ENCODE measurements around the gene IGF2.

Gene IGF2

GRCh38 chr11:2129308-2129698, 9.9 kb downstream of the IGF2 start:
- Histone ChIP-seq H3K4me1 (no peaks in the 10 kb centered on the region), H3K4me2 (ENCODE audit: low read length) (no peak overlapping the region), H3K36me3 (ENCODE audit: control insufficient read depth, insufficient read depth, low read length) (no peaks in the 10 kb centered on the region), H3K79me2 (no peaks in the 10 kb centered on the region), H2AFZ (no peak overlapping the region), H3K9me3 (ENCODE audit: control insufficient read depth, low read length) (no peaks in the 10 kb centered on the region), H3K4me3 (ENCODE audit: low read depth, low read length) (no peak overlapping the region), H3K27me3 (ENCODE audit: control insufficient read depth, insufficient read depth, low read length) (no peaks in the 10 kb centered on the region), H3K27ac (no peak overlapping the region), H3K9ac (no peak overlapping the region)
- TF ChIP-seq CTCF (IDR thresholded peaks at IDR 0.05): no peak

GRCh38 chr11:2128511-2129307, 10.5 kb downstream of the IGF2 start:
- Histone ChIP-seq H3K79me2 (no peaks in the 10 kb centered on the region), H3K4me1 (no peaks in the 10 kb centered on the region), H3K27me3 (ENCODE audit: control insufficient read depth, insufficient read depth, low read length) (no peaks in the 10 kb centered on the region), H2AFZ (no peak overlapping the region), H3K4me2 (ENCODE audit: low read length) (no peak overlapping the region), H3K9me3 (ENCODE audit: control insufficient read depth, low read length) (no peaks in the 10 kb centered on the region), H3K4me3 (ENCODE audit: low read depth, low read length) (no peak overlapping the region), H3K9ac (no peak overlapping the region), H3K27ac (no peak overlapping the region), H3K36me3 (ENCODE audit: control insufficient read depth, insufficient read depth, low read length) (no peaks in the 10 kb centered on the region)
- TF ChIP-seq CTCF (IDR thresholded peaks at IDR 0.05): no peak

GRCh38 chr11:2128130-2128510, 11.1 kb downstream of the IGF2 start:
- TF ChIP-seq CTCF (IDR thresholded peaks at IDR 0.05): no peak
- no peak overlapping the region for H3K4me3 ChIP-seq (ENCODE audit: low read depth, low read length)
- H3K36me3 ChIP-seq (ENCODE audit: control insufficient read depth, insufficient read depth, low read length): no peaks in the 10 kb centered on the region
- no peaks in the 10 kb centered on the region for H3K27me3 ChIP-seq (ENCODE audit: control insufficient read depth, insufficient read depth, low read length)
- no peak overlapping the region for H3K4me2 ChIP-seq (ENCODE audit: low read length)
- H3K4me1 ChIP-seq: no peaks in the 10 kb centered on the region
- no peak overlapping the region for H2AFZ ChIP-seq
- no peaks in the 10 kb centered on the region for H3K9me3 ChIP-seq (ENCODE audit: control insufficient read depth, low read length)
- H3K9ac ChIP-seq: no peak overlapping the region
- no peaks in the 10 kb centered on the region for H3K79me2 ChIP-seq
- H3K27ac ChIP-seq: no peak overlapping the region

- no peak overlapping the region for H3K9ac ChIP-seq
Observed at GRCh38 chr11:2127482-2128129, 11.6 kb downstream of the IGF2 start.

More at GRCh38 chr11:2127482-2128129, 11.6 kb downstream of the IGF2 start:
- Histone ChIP-seq H3K79me2 (no peaks in the 10 kb centered on the region), H3K36me3 (ENCODE audit: control insufficient read depth, insufficient read depth, low read length) (no peaks in the 10 kb centered on the region), H3K4me3 (ENCODE audit: low read depth, low read length) (no peak overlapping the region), H3K27me3 (ENCODE audit: control insufficient read depth, insufficient read depth, low read length) (no peaks in the 10 kb centered on the region), H2AFZ (no peak overlapping the region), H3K4me1 (no peaks in the 10 kb centered on the region), H3K4me2 (ENCODE audit: low read length) (no peak overlapping the region), H3K9me3 (ENCODE audit: control insufficient read depth, low read length) (no peaks in the 10 kb centered on the region), H3K27ac (no peak overlapping the region)
- no peak for TF ChIP-seq CTCF (IDR thresholded peaks at IDR 0.05)

Data from parathyroid adenoma (tissue), 2 donors.